ENCODE measurements around the gene SPON2. TPM values are rescaled to one million over a fixed set of nuclear protein-coding genes. Genes with fewer than 3 reads are reported as not detected.

SPON2 gene
- total RNA-seq, 1 experiment from 2014 or later, result 0.54 TPM

- H3K4me1 Mint-ChIP-seq (ENCODE audit: insufficient read depth, unreplicated experiment), result no peaks in the 10 kb centered on the region
- POLR2A ChIA-PET, result no interaction called here
- intact Hi-C loops (cut with micrococcal nuclease), result no loop called here
- H3K27ac Mint-ChIP-seq (ENCODE audit: low read depth, unreplicated experiment), result no peak overlapping the region
- no peaks in the 10 kb centered on the region for H3K9me3 Mint-ChIP-seq (ENCODE audit: unreplicated experiment)
- TF ChIP-seq, protein P1, sequence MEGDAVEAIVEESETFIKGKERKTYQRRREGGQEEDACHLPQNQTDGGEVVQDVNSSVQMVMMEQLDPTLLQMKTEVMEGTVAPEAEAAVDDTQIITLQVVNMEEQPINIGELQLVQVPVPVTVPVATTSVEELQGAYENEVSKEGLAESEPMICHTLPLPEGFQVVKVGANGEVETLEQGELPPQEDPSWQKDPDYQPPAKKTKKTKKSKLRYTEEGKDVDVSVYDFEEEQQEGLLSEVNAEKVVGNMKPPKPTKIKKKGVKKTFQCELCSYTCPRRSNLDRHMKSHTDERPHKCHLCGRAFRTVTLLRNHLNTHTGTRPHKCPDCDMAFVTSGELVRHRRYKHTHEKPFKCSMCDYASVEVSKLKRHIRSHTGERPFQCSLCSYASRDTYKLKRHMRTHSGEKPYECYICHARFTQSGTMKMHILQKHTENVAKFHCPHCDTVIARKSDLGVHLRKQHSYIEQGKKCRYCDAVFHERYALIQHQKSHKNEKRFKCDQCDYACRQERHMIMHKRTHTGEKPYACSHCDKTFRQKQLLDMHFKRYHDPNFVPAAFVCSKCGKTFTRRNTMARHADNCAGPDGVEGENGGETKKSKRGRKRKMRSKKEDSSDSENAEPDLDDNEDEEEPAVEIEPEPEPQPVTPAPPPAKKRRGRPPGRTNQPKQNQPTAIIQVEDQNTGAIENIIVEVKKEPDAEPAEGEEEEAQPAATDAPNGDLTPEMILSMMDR (IDR thresholded peaks at IDR 0.05; ENCODE audit: unreplicated experiment), result no peak
- H3K36me3 Mint-ChIP-seq (ENCODE audit: insufficient read depth, unreplicated experiment), result peaks cover 51% of the 10 kb centered on the region
- CTCF ChIA-PET, result interaction anchor here (0.6 kb wide), 1 partner anchor 112 kb away, joined by 4 read pairs; no protein-coding TSS in a partner anchor
- DNase-seq (ENCODE audit: unreplicated experiment), result no peak
- BruUV-seq (replicated peaks), result no TSS peak
- H3K27me3 Mint-ChIP-seq (ENCODE audit: insufficient read depth, unreplicated experiment), result no peaks in the 10 kb centered on the region
- no peak overlapping the region for H3K4me3 Mint-ChIP-seq (ENCODE audit: unreplicated experiment)
Observed at GRCh38 chr4:1215141-1216075, 43.0 kb upstream of the SPON2 start.

DNA sequence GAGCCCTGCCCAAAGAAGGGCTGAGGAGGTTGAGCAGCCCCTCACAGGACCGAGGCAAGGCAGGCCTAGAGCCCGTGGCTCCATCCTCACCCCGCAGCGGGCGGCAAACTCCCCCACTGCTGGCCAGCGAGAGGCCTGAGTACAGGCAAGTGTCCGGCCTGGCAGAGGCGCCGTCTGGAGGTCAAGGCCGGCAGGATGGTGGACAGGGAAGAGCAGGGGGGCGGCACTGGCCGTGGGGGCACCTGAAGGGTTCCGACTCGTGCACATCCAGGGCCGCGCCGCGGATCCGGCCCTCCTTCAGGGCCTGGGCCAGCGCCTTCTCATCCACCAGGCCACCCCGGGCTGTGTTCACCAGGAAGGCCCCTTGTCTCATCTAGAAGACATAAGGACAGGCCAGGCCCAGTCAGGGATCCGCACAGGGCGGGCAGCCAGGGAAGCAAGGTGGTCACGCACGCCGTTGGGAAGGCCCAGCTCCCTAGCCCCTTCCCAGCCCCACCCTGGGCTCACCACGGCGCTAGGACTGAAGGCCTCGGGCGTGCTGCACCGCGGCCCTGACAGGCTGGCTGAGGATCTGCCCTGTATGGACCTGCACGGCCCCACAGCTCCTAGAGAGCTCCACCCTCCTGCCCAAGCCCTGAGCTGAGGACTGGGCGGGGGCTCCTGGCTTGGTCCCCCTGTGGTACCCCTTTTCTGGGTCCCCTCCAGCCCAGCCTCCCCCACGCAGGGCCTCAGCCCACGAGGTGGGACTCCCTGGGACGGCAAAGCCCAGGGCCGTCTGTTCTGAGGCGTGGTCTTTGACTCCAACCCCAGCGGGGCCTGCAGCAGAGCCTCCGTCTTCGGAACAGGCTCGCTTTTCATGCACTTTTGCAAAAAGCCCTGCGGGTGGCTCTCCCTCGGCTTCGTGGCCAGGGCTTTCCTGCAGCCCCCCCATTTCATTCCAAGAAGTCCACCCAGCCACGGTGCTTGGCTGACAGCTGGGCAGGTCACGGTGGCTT lies 42.0 kb upstream of the SPON2 start:
- ChIA-PET POLR2A (no interaction called here), CTCF (interaction anchor here (0.6 kb wide), 1 partner anchor 142 kb away, joined by 4 read pairs; no protein-coding TSS in a partner anchor)
- Mint-ChIP-seq H3K27ac (ENCODE audit: low read depth, unreplicated experiment) (no peak overlapping the region), H3K9me3 (ENCODE audit: unreplicated experiment) (no peaks in the 10 kb centered on the region), H3K4me1 (ENCODE audit: insufficient read depth, unreplicated experiment) (no peaks in the 10 kb centered on the region), H3K27me3 (ENCODE audit: insufficient read depth, unreplicated experiment) (no peaks in the 10 kb centered on the region), H3K4me3 (ENCODE audit: unreplicated experiment) (no peak overlapping the region), H3K36me3 (ENCODE audit: insufficient read depth, unreplicated experiment) (peaks cover 43% of the 10 kb centered on the region)
- intact Hi-C loops (cut with micrococcal nuclease), result no loop called here
- TF ChIP-seq, protein P1 (IDR thresholded peaks at IDR 0.05; ENCODE audit: unreplicated experiment), result no peak
- BruUV-seq (replicated peaks), result no TSS peak
- no peak for DNase-seq (ENCODE audit: unreplicated experiment)

DNA sequence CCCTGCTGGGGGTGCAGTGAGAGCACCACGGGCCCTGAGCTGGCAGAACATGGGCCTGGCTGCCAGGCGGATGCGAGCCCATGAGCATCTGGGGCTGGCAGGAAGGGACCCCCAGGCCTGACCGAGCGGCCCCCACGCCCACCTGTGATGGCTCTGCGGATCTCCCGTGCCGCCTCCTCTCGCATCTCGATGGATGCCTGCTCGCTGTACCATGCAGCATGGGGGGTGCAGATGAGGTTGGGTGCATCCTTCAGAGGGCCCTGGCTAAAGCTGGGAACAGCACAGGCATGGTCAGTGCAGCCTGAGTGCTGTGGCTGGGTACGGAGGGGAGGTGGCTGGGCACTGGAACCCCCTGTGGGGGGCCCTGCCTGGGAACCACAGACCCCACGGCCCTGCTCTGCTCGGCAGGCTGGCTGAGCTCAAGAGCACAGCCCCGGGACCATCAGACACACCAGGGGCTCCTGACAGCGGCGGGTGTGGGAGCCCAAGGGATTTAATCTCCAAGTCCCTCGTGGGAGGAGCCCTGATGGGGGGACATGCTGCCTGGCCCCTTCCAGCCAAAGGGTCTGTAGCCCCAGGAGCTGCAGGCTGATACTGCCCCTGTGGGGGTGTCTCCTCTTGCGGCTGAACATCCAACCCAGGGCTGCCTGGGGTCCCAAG lies 41.1 kb upstream of the SPON2 start:
- intact Hi-C loops (cut with micrococcal nuclease), result no loop called here
- POLR2A ChIA-PET, result no interaction called here
- H3K27ac Mint-ChIP-seq (ENCODE audit: low read depth, unreplicated experiment), result no peak overlapping the region
- BruUV-seq (replicated peaks), result no TSS peak
- CTCF ChIA-PET, result interaction anchor here (0.6 kb wide), 1 partner anchor 143 kb away, joined by 4 read pairs; no protein-coding TSS in a partner anchor
- no peaks in the 10 kb centered on the region for H3K9me3 Mint-ChIP-seq (ENCODE audit: unreplicated experiment)
- TF ChIP-seq, protein P1 (IDR thresholded peaks at IDR 0.05; ENCODE audit: unreplicated experiment), result no peak
- H3K4me1 Mint-ChIP-seq (ENCODE audit: insufficient read depth, unreplicated experiment), result no peaks in the 10 kb centered on the region
- H3K27me3 Mint-ChIP-seq (ENCODE audit: insufficient read depth, unreplicated experiment), result no peaks in the 10 kb centered on the region
- H3K36me3 Mint-ChIP-seq (ENCODE audit: insufficient read depth, unreplicated experiment), result peaks cover 38% of the 10 kb centered on the region
- no peak overlapping the region for H3K4me3 Mint-ChIP-seq (ENCODE audit: unreplicated experiment)
- DNase-seq (ENCODE audit: unreplicated experiment), result no peak

All from MCF 10A (cell line).